HG03025 (cell line): ENCODE measurements around the gene TNS3.

Source experiments
- ATAC-seq: cut with Tn5 transposase; IDR thresholded peaks from one replicate; pipeline ENCODE4 v1.9.1; 2021; ENCODE audit warnings: mild to moderate bottlenecking, moderate library complexity; ENCODE audit not compliant: unreplicated experiment, low FRiP score

The TNS3 gene

DNA sequence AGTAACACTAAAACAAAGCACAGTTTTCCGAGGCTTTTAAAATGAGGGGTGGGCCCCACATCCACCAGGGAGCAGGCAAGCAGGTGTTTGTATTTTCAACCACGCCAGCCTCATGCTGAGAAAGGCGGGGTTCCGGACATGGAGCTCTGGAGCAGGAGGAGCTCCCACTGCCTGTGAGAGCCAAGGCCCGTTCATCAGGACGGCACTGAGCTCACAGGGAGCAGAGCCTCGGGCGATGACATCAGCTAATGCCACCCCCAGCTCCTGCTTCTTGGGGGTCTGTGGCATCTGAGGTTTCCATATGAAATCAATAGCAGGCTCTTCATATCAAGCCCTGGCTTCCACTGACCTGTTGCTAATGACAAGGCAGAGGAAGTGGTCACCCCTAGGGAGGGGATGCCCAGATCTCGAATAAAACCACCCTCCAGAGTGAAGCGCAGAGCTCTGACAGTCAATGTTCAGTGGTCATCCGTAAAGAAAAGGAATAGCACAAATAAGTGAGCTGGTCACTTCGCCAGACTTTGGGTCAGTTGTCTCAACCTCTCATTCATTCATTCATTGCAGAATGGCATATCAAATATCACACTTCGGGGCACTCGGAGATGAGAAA lies 89.1 kb downstream of the TNS3 start:
- ATAC-seq = no peak

- ATAC-seq = no peak
Measured at GRCh38 chr7:47490501-47491265, 91.2 kb downstream of the TNS3 start.

- ATAC-seq = no peak
Measured at GRCh38 chr7:47489624-47490023, 92.3 kb downstream of the TNS3 start.

- no peak for ATAC-seq
Measured at GRCh38 chr7:47488969-47489342, 93.0 kb downstream of the TNS3 start.

DNA sequence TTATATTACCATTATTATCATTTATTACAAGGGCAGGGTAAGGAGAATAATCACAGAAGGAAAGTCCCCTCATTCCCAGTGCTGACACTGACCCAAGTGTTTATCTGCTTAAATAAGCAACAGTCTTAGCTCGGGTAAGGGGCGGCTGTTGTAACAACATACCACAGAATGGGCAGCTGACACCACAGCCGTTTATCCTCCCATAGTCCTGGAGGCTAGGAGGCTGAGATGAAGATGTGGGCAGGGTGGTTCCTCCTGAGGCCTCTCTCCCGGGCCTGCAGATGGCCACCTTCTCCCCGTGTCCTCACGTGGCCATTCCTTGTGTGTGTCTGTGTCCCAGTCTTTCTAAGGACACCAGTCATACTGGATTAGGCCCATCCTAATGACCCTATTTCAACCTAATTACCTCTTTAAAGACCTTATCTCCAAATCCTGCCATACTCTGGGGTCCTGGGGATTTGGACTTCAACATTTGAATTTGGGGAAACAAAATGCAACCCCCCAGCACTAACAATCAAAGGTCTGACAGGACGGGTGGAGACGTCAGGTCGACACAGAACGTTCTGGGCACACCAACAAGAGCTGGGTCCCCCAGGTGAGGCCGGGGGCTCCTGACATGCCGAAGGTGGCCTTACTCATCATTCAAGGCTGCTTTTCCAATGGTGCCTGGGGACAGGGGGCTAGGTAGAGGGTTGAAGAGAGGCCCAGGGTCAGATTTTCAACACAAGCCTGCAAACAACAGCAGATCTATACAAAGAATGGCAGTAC lies 93.5 kb downstream of the TNS3 start:
- ATAC-seq = no peak

GRCh38 chr7:47485640-47486435 lies 96.1 kb downstream of the TNS3 start:
- ATAC-seq = no peak

GRCh38 chr7:47484923-47485639 lies 96.8 kb downstream of the TNS3 start:
- no peak for ATAC-seq

DNA sequence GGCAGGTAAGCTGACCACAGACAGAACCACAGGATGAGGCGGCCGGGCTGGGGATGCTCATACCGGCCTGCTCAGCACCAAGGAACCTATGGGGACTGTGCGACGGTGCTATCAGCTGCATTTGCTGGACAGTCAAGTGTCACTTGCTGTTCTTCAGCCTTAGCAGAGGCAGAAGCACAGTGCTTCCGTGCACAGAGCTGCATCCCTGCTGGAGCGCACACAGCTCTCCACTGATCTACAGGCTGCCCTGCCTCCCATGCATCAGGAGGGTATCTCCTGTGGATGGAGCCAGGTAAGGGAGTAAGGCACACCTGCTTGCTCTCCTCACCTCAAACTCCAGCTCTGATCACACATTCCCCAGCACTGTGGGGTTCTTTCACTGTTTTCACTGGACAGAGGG lies 97.5 kb downstream of the TNS3 start:
- no peak for ATAC-seq

- ATAC-seq = no peak
Measured at GRCh38 chr7:47483604-47484273, 98.2 kb downstream of the TNS3 start.

- no peak for ATAC-seq
Measured at GRCh38 chr7:47482013-47482875, 99.7 kb downstream of the TNS3 start.

DNA sequence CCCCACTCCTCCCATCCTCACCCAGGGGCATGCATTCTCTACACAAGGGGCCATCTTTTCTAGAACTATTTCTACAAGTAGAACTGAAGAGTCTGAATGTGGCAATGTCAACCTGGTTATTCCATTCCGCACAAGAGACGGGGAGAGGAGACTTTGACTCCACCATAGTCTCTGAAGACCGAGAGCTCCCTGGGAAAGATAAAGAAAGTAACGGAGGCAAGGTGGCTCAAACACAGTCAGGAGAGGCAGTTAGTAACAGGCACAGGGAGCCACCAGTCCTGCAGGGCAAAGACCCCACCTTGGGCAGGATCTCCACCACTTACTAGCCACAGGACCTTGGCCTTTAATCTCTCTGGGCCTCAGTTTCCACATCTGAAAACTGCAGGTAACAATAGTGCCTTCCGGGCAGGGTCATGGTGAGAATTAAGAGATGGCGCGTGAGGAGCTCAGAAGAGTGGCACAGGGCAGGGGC lies 100.3 kb downstream of the TNS3 start:
- no peak for ATAC-seq

DNA sequence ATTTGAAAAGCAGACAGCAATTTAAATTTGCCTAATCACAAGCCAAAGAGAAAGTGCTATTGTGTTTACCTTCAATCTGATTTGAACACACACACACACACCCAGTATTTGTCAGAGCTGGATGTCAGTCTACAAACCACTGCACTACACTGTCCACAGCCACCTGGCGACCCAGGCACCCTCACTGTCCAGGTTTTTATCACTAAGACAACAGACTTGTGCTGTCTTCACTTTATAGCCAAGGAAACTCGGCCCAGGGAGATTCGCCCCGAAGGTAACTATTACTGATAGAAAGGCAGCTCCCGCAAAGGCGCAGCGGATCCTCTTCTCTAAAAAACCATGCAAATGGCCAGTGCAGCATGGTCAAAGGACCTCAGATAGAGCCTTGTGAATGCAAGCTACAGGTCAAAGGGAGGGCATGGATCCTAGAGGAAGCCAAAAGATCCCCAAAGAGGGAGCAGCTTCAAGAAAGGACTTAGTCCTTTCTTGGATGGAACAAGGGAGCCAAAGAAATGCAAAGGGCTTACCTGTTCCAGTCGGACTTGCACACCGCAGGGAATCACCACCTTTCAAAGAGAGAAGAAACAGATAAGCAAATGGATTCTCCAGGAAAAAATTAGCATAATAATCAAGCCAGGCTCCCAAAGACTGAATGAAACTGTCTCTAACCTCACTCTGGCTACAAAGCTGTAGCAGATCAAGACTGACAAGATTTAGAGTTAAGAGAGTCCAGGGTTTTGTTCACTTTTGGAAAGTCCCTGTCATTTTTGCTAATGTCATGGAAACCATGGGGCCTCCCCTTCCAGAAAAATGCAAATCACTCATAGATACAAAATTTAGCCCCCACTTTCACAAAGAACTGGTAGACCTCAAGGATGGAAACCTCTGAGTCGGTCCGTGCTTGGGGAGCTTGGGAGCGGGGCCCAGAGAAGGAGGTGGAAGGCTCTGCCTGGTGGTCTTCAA lies 101.1 kb downstream of the TNS3 start:
- ATAC-seq = peak; percentile 52

DNA sequence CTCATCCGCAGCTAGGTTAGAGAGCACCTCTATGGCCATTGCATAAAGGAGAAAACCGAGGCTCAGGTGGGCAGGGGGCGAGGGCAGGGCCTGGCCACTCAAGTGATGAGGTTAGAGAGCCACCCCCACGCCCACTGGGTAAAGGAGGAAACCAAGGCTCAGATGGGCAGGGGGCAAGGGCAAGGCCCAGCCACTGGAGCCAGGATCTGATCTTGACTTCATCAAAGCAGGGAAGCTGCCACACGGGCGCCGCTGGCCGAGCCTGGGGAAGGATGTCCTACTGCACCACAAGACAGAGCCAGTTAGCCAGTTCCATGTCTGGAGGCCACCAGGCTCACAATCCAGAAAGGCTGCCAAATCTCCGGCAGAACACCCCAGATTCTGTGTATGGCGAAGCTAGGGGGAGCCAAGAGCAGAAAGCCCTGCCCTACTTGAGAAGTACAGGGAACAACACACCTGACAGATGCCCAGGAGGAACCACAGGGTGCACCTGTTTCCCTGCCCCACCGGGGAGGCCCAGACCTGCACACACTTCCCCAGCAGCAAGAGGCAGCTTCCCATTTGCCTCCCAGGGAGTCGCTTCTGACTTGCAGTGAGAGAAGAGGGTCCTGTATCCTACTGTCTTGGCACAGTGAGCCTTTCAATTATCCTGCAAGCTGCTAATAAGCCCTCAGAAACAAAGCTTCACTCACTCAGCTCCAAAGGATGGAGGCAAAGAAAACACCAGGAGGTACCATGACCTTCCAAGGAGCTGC lies 101.9 kb downstream of the TNS3 start:
- ATAC-seq = no peak

GRCh38 chr7:47478926-47479711 lies 102.8 kb downstream of the TNS3 start:
- ATAC-seq = no peak

DNA sequence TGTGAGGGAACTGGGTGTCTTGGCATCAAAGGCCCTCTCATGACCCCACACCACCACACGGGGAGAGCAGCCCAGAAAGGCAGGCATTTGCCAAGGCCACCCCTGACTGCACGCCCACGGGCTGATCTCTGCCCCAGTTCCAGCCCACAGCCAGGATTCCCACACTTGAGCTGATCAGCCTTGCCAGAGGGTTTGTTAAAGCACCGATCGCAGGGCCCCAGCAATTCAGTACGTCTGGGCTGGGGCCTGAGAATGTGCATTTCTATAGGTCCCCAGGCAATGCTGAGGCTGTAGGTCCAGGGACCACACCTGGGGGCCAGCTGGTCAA lies 103.9 kb downstream of the TNS3 start:
- ATAC-seq = no peak
